Neural cell (in vitro differentiated cells): ENCODE data around the gene RRBP1.

Experiments
- EZH2 ChIP-seq: fragments of 200-600, 300-800 bp; shearing (Covaris generic), sonication (generic); IDR thresholded peaks from 2 replicates; pipeline ENCODE4 v1.6.1; 2014; ENCODE audit warnings: antibody characterized with exemption, low read length, borderline replicate concordance, mild to moderate bottlenecking; ENCODE audit not compliant: insufficient read depth, poor library complexity, severe bottlenecking
- TF ChIP-seq, protein P1 (sequence below): fragments of 450-650 bp; IDR thresholded peaks from 2 replicates; pipeline ENCODE4 v1.5.1; 2014; ENCODE audit warnings: antibody characterized with exemption, mild to moderate bottlenecking, moderate library complexity; ENCODE audit not compliant: poor library complexity, severe bottlenecking

DNA sequence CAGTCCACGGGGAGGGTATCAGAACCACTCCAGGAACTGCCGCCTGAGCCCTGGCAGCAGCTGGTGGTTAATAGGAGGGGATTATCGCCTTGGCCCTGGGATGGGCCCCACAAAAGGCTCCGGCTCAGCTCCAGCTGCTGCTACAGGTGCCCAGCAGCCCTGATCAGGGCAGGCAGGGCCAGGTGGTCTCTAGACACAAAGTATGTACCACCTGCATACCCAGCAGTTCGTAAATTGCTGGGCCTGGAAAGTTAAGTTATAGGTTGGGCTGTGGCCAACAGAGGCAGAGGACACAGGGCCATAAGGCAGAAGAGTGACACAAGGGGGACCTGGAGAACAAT is 35.1 kb downstream of the RRBP1 start:
- TF ChIP-seq, protein P1, sequence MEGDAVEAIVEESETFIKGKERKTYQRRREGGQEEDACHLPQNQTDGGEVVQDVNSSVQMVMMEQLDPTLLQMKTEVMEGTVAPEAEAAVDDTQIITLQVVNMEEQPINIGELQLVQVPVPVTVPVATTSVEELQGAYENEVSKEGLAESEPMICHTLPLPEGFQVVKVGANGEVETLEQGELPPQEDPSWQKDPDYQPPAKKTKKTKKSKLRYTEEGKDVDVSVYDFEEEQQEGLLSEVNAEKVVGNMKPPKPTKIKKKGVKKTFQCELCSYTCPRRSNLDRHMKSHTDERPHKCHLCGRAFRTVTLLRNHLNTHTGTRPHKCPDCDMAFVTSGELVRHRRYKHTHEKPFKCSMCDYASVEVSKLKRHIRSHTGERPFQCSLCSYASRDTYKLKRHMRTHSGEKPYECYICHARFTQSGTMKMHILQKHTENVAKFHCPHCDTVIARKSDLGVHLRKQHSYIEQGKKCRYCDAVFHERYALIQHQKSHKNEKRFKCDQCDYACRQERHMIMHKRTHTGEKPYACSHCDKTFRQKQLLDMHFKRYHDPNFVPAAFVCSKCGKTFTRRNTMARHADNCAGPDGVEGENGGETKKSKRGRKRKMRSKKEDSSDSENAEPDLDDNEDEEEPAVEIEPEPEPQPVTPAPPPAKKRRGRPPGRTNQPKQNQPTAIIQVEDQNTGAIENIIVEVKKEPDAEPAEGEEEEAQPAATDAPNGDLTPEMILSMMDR, result no peak
- TF ChIP-seq EZH2, result no peak
